Adrenal gland (tissue), 12 donors: Measurements from ENCODE around the gene GPC5. TPM values are rescaled to one million over a fixed set of nuclear protein-coding genes. Genes with fewer than 3 reads are reported as not detected.

Source experiments
- DNase-seq, 7 donors: peaks; one replicate each; pipeline ENCODE4 v3.0.0-alpha.2; 2019 to 2020
- H3K27ac ChIP-seq, 5 donors: fragments of 200-600 bp; sonication (generic) in 4 of 5; 1 replicate in 3 of 5; 2 replicates in 2 of 5; pipeline versions ENCODE4 v1.5.1 to v1.8.0; 2016 to 2020; ENCODE audit warnings: mild to moderate bottlenecking in 1 of 5
- H3K27me3 ChIP-seq: fragments of 200-600 bp; 2 replicates; pipeline ENCODE4 v1.8.0; 2021
- H3K36me3 ChIP-seq, 2 donors: fragments of 200-600 bp; replicated peaks in 1 of 2; 1 replicate in 1 of 2; 2 replicates in 1 of 2; pipeline versions ENCODE4 v1.5.1 to v1.8.0; 2018 to 2022
- H3K4me1 ChIP-seq, 2 donors: fragments of 200-600 bp; replicated peaks in 1 of 2; 1 replicate in 1 of 2; 2 replicates in 1 of 2; pipeline versions ENCODE4 v1.5.1 to v1.8.0; 2018 to 2021
- H3K4me3 ChIP-seq, 4 donors: fragments of 200-600 bp; sonication (generic) in 3 of 4; one replicate each; pipeline ENCODE4 v1.5.1; 2016 to 2018
- H3K9me3 ChIP-seq, 3 donors: fragments of 200-600 bp; sonication (generic) in 1 of 3; replicated peaks in 1 of 3; 1 replicate in 2 of 3; 2 replicates in 1 of 3; pipeline versions ENCODE4 v1.5.1 to v1.8.0; 2016 to 2021
- CTCF ChIP-seq, 6 experiments: fragments of 450-650 bp in 4 of 6; fragments of 200-600 bp in 2 of 6; sonication (generic) in 1 of 6; IDR thresholded peaks; 1 replicate in 5 of 6; 2 replicates in 1 of 6; pipeline versions ENCODE4 v1.5.1 to v1.8.0; 2016 to 2021; ENCODE audit warnings: antibody characterized with exemption in 6 of 6, mild to moderate bottlenecking in 2 of 6, moderate library complexity in 1 of 6
- POLR2A ChIP-seq, 2 donors: fragments of 450-650 bp; IDR thresholded peaks; one replicate each; pipeline ENCODE4 v1.6.1; 2017; ENCODE audit warnings: antibody characterized with exemption in 2 of 2, mild to moderate bottlenecking in 2 of 2, moderate library complexity in 1 of 2
- WGBS, 4 donors: extraction: QIAGEN DNeasy Blood & Tissue Kit in 2 of 4; methylation state at CpG; one replicate each; pipeline versions ENCODE4 v1.1.5 to v1.1.7; 2013 to 2017; 5-methylcytosine and 5-hydroxymethylcytosine counted together
- intact Hi-C, 2 donors: fragments of 100-400 bp; cut with DNase I; formaldehyde crosslinking; loops; one replicate each; pipeline versions ENCODE4 v1.14.1 to v1.15.0; 2022 to 2023
- polyA plus RNA-seq, 3 donors: library from polyadenylated mRNA; stranded (reverse); fragments of 200-250 nt in 2 of 3; fragments of 350-450 nt in 1 of 3; fragmentation: Illumina TruSeq in 1 of 3; extraction: RNeasy Lipid Tissue Mini Kit (QIAGEN cat#74804) in 1 of 3; gene quantifications; one replicate each; pipeline ENCODE4 v1.2.3, GENCODE V29; 2013 to 2014
- total RNA-seq, 9 donors: library from RNA; depleted of rRNA in 4 of 9; stranded (reverse); fragments of >200 nt in 4 of 9; fragments of 120-200 nt in 1 of 9; fragmentation: NEBNext Ultra II Directional in 1 of 9; extraction: Animal tissue kit (Norgen Biotek cat#: 25700) in 1 of 9; gene quantifications; one replicate each; pipeline versions ENCODE4 v1.1.0 to v1.2.4, GENCODE V29; 2013 to 2023
- donor health status: healthy with polysubstance abuse.
- donor health status: Bipolar disorder and iron deficiency.
- donor health status: DM: yes; HTN: yes; CAD: no.
- donor health status: DM: no; HTN: no; CAD: no.
- donor health status: DM: no; HTN: no; CAD: no.
- donor health status: DM: yes; HTN: yes; CAD: no.

The GPC5 gene
- total and polyA plus RNA-seq, 12 donors = 0.24 to 7.7 (median 2.1) TPM; not detected in 4

- no peaks in the 10 kb centered on the region for H3K9me3 ChIP-seq
- no peak overlapping the region for H3K4me3 ChIP-seq
- intact Hi-C loops = no loop called here
- no peaks in the 10 kb centered on the region for H3K36me3 ChIP-seq
- H3K27ac ChIP-seq = no peak overlapping the region
- no peak for TF ChIP-seq CTCF (IDR thresholded peaks at IDR 0.05)
- TF ChIP-seq POLR2A (IDR thresholded peaks at IDR 0.05) = no peak
- H3K4me1 ChIP-seq = no peaks in the 10 kb centered on the region
- WGBS, 4 donors = 74 to 81% (median 79%) methylated on average over 4 of the region's 4 CpGs
- peaks cover 7% of the 10 kb centered on the region for H3K27me3 ChIP-seq
- no peak for DNase-seq
These were observed 14.6 kb upstream of the GPC5 start for GRCh38 chr13:91383836-91384235.

GRCh38 chr13:91384896-91385295, 13.5 kb upstream of the GPC5 start:
- 73 to 88% (median 78%) methylated on average over 2 of the region's 2 CpGs for WGBS, 4 donors
- Histone ChIP-seq H3K27me3 (peaks cover 15% of the 10 kb centered on the region), H3K36me3 (no peaks in the 10 kb centered on the region), H3K9me3 (no peaks in the 10 kb centered on the region), H3K4me1 (no peaks in the 10 kb centered on the region), H3K4me3 (no peak overlapping the region), H3K27ac (no peak overlapping the region)
- intact Hi-C loops = no loop called here
- TF ChIP-seq CTCF (IDR thresholded peaks at IDR 0.05) = no peak
- TF ChIP-seq POLR2A (IDR thresholded peaks at IDR 0.05) = no peak
- no peak for DNase-seq

GRCh38 chr13:91389186-91389585, 9.2 kb upstream of the GPC5 start:
- intact Hi-C loops = no loop called here
- no peak for DNase-seq
- Histone ChIP-seq H3K27me3 (peaks cover 35% of the 10 kb centered on the region), H3K4me3 (no peak overlapping the region), H3K36me3 (no peaks in the 10 kb centered on the region), H3K9me3 (peaks cover 0 to 6% (median 0%) of the 10 kb centered on the region in 3 donors), H3K27ac (no peak overlapping the region), H3K4me1 (no peaks in the 10 kb centered on the region)
- 83 to 89% (median 86%) methylated on average over 2 of the region's 2 CpGs for WGBS, 4 donors
- TF ChIP-seq CTCF (IDR thresholded peaks at IDR 0.05) (no peak), POLR2A (IDR thresholded peaks at IDR 0.05) (no peak)

- H3K36me3 ChIP-seq = no peaks in the 10 kb centered on the region
- 91 to 96% (median 94%) methylated on average over 1 of the region's 1 CpG for WGBS, 4 donors
- peaks cover 46% of the 10 kb centered on the region for H3K27me3 ChIP-seq
- no peak for DNase-seq
- no peak overlapping the region for H3K4me3 ChIP-seq
- intact Hi-C loops = no loop called here
- no peak overlapping the region for H3K27ac ChIP-seq
- peaks cover 5 to 13% of the 10 kb centered on the region in 2 donors for H3K4me1 ChIP-seq
- no peak for TF ChIP-seq POLR2A (IDR thresholded peaks at IDR 0.05)
- no peak for TF ChIP-seq CTCF (IDR thresholded peaks at IDR 0.05)
- H3K9me3 ChIP-seq = no peaks in the 10 kb centered on the region
These were observed 826 bp upstream of the GPC5 start for GRCh38 chr13:91397595-91397994.
